Articular chondrocyte of knee joint (primary cell): ENCODE results near the gene AFF4. TPM values are rescaled to one million over a fixed set of nuclear protein-coding genes. Genes with fewer than 3 reads are reported as not detected.

Experiments
- small RNA-seq: library from RNA; depleted of rRNA; stranded (forward); fragments of <200 nt; gene quantifications from one replicate; pipeline ENCODE3, GENCODE V24; 2012
- total RNA-seq: library from RNA; depleted of rRNA; stranded (reverse); fragments of >200 nt; gene quantifications from 2 replicates; pipeline ENCODE4 v1.2.3, GENCODE V29; 2012

Gene AFF4
- 98.7 and 99.9 TPM in 2 replicates for total RNA-seq

DNA sequence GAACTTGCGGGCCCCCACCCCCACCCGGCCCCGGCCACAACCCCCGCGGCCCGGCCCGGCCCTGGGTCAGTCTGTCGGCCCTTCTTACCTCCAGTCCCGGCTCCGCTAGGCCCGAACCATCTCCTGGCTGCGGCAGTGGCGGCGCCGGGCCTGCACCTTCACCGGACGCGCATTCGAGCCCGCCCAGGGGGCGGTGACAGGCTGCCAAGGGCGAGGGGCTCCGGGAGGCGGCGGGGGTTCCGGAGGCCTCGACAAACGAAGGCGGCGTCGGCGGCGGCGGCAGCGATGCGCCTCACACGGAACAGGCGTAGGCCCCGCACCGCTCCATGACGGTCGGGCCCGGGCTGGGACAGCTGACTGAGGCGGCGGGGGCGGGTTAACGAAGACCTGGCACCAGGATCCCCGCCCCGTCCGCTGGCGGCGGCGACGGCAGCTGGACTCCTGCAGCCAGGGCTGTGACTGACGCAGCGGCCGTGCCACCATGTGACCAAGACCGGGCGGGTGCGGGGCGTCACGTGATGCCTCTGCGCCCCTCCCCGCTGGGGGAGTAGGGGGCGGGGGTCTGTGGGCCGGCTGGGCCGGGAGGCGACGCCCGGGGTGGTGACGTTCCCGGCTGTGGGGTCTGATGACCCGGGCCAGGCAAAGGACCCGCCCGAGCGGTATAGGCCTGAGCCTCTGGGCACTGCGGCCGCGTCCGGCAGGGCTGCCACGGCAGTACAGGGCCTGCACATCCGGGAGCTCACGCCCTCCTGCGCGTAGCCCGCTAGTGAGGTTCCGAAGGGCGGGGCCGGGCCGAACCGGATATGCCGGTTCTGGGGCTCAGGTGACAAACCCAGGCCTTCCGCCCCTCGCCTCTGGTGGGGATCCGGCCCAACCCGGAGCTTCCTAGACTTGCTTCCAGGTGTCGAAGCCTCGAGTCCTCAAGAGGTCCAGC lies at the start of gene AFF4:
Gene AFF4 (minus strand): TSS at position 464 of the 934 bp plus-strand sequence. CDS start 26,445 bp downstream, outside the sequence.

DNA sequence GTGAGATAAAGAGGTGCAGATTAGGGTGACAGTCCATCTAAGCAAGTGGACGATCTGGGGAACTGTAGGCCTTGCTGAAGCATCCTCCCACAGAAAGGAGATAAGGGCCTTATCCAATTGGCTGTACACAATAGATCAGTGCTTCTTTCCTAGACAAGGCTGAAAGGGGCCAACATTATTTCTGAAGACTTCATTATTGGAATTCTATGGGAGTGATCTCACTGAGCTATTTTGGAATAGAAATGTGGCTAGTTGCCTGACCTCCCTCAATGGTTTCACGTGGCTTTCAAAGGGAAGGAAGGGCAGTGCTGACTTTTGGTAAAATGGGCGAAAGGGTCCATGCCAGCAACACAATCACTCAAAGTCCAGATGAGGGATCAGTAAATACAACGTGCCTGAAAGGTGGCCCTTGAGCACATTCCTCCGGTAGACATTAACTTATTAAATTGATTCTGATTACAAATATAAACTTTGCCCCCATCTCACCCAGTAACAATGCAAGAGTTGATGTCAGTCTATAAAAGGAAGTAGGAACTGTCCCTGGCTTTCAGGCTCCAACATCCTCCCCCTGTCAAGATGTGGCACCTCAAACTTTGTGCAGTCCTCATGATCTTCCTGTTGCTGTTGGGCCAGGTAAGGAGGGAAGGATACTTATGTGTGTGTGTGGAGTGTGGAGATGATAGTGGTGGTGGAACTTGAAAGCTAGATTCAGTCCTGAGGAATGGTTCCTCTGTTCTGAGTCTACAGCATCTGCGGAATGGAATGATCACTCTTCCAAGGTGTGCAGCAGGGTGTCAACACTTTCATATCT lies 90.1 kb downstream of the AFF4 start, which contains the start of gene LEAP2:
Gene LEAP2 (plus strand): TSS at position 550 of the 811 bp plus-strand sequence. CDS start 27 bp downstream, at position 577.

GRCh38 chr5:132866342-132867045 lies 96.9 kb downstream of the AFF4 start, which contains the start of the genes GDF9 and UQCRQ:
Gene GDF9, minus strand, starts transcription at chr5:132866469. Its CDS starts 1,936 bp downstream, at chr5:132864533.
Gene UQCRQ, plus strand, starts transcription at chr5:132866642. Its CDS starts 240 bp downstream, at chr5:132866882.

GRCh38 chr5:132830436-132831094 lies 132.9 kb downstream of the AFF4 start, which contains the start of gene SHROOM1:
Gene SHROOM1, minus strand, starts transcription at chr5:132830647. Its CDS starts 4,507 bp downstream, at chr5:132826140.

Small RNA genes within 50 kb of the gene (small RNA-seq; reads per million reads assigned to genes)
- not detected for gene AC113410.1
- gene ATP6V0E1P1: not detected
- not detected for gene RF00019
- not detected for gene RNA5SP192

Other genes with a start within 250 kb of the AFF4 start
- gene KIF3A, start 226.1 kb downstream of the AFF4 start, total RNA-seq: 12.0 and 15.3 TPM in 2 replicates
- gene CCNI2, start 216.2 kb downstream of the AFF4 start, total RNA-seq: not detected in 2 replicates
- gene SEPTIN8, start 186.4 kb downstream of the AFF4 start, total RNA-seq: 55.7 and 64.9 TPM in 2 replicates
- 0.11 and 0.13 TPM in 2 replicates for gene SOWAHA, start 150.3 kb downstream of the AFF4 start, total RNA-seq
- 3.8 and 6.7 TPM in 2 replicates for gene SHROOM1, start 133.0 kb downstream of the AFF4 start, total RNA-seq
- gene GDF9, start 97.2 kb downstream of the AFF4 start, total RNA-seq: 0.11 and 0.13 TPM in 2 replicates
- 89.6 and 99.7 TPM in 2 replicates for gene UQCRQ, start 97.0 kb downstream of the AFF4 start, total RNA-seq
- gene LEAP2, start 90.0 kb downstream of the AFF4 start, total RNA-seq: 0.32 and 0.39 TPM in 2 replicates
- gene ZCCHC10, start 62.9 kb upstream of the AFF4 start, total RNA-seq: 12.5 and 14.4 TPM in 2 replicates
- 123 and 126 TPM in 2 replicates for gene HSPA4, start 88.4 kb upstream of the AFF4 start, total RNA-seq